ENCODE results near the gene THSD7B.

DNA sequence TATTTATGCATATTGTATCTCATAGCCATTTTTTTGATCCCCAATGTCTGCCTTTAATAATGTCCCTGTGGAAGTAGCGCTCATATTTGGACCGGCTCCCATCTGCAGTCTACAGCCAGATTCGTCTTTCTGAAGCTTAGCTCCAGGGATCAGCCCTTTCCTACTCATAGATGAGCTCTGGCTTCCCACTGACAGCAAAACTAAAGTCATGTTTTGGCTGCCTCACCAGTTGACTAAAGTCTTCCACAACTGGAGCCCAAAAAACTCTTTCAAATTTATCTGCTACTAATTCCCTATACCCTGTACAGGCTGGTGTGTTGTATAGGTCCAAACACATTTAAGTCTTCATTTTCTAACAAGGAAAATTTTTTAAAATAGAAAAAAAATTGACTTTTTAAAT is 904.8 kb downstream of the THSD7B start:
- TF ChIP-seq, protein P1, sequence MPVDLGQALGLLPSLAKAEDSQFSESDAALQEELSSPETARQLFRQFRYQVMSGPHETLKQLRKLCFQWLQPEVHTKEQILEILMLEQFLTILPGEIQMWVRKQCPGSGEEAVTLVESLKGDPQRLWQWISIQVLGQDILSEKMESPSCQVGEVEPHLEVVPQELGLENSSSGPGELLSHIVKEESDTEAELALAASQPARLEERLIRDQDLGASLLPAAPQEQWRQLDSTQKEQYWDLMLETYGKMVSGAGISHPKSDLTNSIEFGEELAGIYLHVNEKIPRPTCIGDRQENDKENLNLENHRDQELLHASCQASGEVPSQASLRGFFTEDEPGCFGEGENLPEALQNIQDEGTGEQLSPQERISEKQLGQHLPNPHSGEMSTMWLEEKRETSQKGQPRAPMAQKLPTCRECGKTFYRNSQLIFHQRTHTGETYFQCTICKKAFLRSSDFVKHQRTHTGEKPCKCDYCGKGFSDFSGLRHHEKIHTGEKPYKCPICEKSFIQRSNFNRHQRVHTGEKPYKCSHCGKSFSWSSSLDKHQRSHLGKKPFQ (CRISPR knock-in tag; IDR thresholded peaks at IDR 0.05; ENCODE audit: insufficient replicate concordance), result no peak
- TF ChIP-seq ZBTB8A (CRISPR knock-in tag; IDR thresholded peaks at IDR 0.05; ENCODE audit: borderline replicate concordance, low read depth) (no peak), MAZ (IDR thresholded peaks at IDR 0.05; ENCODE audit: borderline replicate concordance, low read depth, low read length) (no peak), MAZ (CRISPR knock-in tag; IDR thresholded peaks at IDR 0.05; ENCODE audit: low read depth) (no peak), CHD2 (IDR thresholded peaks at IDR 0.05; ENCODE audit: low read depth, low read length) (no peak)

All from HepG2 (cell line).